GM18907 (cell line): Measurements from ENCODE around the gene SOX21.

Source experiments
- ATAC-seq: cut with Tn5 transposase; IDR thresholded peaks from one replicate; pipeline ENCODE4 v1.9.1; 2021; ENCODE audit warnings: mild to moderate bottlenecking, moderate library complexity; ENCODE audit not compliant: unreplicated experiment

Gene SOX21

DNA sequence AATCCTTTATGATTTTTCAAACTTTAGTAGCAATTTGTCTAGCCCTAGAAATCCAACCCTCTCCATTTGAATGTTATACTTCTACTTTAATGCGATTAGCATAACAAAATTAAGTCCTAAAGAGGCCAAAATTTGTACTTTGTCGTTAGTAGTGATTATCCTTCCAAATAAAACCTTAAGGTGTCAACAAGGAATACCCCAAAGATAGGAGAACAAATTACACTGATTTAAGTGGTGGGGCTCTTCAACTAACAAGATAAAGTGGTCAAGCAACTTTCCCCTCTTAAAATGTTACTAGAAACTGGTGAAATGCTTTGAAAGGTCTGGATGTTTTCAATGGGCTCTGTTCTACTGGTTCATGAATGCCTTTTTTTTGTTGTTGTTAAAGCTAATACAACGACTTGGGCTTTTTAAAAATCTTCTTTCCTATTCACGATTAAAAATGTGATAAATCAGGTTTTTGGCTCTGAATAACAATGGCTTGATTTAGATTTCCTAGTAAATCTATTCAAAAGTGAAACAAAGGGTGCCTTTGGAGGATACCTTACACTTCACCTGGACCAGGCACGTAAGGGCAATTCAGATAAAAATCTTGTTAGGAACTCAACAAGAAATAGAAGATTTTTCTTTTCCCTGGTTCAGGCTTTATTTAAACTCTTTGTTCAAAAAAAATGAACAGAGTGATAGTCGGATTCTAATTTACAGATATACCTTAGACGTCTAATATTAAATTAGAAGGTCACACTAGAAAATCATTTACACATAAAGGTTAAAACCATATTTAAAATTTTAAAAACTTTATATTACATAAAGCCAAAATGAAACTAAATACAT is 3.1 kb downstream of the SOX21 start:
- no peak for ATAC-seq

DNA sequence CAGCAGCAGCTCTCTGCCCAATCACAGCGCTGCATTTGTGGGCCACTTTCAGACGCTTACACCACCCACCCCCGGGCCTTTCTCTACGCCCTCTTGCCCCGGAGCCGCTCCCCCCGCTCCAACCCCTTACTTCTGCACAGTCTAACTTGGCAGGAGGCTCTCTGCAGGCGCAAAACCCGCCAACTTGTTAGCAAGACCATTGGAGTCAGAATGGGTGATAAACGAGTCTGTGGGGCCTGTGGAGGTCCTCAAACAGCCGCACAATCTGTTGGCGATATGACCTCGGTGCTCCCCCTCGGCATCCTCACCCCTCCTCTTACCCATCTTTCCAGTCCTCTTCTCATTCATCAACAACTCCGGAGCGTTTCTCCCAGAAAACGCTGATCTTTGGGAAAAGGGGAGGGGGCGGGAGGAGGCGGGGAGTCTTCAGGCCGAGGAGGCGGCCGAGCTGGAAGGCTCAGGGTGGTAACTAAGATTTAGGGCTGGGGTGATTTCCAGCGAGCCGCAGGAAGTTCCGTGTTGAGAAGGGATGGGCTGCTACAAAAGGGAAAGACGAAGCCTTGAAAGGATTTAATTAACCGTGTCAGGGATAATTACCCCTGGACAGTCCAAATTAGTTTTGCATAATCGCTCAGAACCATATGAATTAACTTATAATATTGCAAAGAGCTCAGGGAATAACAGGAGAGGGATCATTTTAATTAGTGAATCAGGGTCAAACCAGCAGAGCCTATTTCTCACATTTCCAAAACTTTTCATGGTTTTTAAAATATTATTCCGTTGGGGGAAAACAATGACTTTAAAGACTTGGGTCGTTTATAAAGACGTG is 4.1 kb downstream of the SOX21 start:
- no peak for ATAC-seq

DNA sequence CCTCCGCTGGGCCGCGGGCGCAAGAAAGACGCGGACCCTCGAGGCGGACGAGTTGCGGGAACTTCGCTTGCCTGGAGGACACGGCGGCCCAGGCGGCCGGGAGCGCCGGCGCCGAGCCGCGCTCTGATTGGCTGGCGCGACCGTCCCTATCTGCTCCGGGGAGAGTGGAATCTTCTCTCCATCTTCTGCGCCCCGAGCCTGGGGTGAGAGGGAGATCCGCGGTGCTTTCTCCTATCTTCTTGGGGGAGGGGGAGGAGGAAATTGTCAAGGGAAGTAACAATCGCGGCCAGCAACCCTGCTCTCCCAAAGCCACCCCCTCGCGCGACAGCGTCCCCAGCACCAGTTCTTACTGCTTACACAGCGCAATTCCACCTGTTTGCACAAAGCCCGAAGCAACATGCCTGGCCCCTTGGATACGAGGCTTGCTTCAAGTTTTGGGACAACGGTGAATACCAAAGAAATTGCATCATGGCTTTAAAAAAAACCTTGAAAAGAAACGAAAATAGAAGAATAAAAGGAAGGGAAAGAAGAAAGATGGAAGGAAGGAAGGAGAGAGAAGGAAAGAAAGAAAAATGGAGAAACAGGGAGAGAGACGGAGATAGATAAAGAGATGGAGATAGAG is 4.8 kb downstream of the SOX21 start:
- no peak for ATAC-seq

DNA sequence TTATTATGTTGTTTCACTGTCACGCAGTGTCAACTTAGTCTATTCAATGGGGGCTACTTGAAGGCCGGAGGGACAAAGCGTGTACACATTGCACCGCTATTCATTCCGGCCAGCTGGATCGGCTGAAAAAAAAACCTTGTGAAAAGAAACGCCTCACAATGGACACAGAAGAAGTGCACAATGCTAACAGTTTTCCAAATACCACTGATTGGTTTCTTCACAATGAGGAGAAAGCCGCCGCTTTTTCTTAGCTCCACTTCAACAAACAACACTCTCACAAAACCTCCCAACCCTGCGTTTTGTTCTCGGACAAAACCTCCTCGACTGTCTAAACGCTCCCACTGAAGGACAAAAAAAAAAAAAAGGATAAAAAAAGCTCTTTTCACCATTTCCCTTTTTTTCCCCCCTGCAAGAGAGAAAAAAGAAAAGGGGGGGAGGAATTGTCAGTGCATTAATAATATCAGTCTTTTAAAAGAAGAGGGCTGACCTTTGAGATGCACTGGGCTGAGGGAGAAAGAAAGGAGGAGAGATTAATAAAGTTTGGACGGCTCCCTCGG is 5.4 kb downstream of the SOX21 start:
- no peak for ATAC-seq

DNA sequence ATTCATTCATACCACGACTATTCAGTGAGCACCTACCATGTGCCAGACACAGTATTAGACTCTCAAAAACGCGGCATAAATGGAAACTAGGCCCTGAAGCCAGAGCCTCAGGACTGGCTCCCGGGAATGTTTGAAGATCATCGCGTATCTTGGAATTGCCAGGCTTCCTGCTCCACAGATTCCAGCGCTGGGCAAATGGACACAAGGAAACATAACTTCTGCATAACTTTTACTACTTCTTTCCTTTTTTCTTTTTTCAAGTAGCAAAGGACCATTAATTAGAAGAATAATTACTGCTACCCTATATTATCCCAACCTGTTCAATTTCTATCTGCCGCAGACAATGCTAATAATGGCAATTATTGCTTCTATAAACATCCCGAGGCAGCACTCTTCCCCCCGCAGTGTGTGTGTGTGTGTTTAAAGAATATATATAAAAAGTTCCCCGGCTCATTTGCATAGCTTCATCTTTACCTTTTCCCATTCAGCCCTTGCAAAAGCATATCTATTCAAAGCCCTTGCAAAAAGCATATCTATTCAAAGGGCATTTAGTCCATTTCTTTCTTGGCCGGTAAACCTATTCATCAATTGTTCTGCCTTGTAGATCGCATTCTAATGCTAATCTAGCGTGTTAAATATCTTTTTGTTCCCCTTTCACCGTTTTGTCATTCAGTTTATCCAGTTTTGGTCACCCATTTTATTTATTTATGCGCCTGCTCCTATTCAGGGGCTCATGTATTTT is 6.1 kb downstream of the SOX21 start:
- ATAC-seq: no peak

DNA sequence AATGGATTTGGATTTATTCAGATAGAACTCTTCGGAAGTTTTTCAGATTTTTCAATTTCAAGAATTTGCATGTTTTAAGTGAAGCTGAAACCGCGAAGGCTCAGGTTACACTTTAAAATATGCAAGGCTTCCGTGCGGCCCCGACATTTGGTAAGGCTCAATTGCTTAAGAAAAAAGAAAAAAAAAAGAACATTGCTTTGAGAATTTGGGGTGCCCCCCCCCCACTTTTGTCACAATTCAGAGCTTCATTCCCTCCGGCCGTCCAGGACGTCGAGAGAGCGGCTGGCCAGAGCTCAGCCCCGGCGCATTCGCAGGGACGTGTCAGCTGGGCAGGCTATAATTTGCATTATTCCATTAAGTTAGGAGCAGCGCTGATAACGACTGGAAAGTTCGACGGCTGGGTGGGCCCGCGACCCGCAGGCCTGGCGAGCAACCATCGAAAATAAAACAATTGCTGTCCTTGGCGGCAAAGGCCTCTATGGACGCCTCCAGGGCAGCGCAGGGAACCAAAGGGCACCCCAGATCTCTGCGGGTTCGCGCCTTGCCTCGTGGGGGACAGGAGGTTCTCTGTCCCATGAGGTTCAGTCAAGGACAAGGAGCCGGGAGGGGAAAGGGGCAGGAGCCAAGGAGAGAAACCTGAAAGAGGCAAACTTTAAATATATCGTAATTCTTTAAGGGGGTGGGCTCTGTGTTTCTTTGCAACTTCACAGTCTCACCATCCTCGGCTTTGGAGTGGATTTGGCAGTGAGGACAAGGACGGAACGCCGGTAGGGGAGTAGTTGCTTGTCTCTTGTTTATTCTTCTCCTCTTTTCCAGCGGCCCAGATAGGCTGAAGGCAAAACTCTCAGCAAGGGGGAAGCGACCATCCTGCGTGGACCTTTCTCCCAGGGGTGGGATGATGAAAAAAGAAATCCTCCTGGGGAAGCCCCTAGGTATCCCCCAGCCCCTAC is 7.0 kb downstream of the SOX21 start:
- ATAC-seq: no peak

DNA sequence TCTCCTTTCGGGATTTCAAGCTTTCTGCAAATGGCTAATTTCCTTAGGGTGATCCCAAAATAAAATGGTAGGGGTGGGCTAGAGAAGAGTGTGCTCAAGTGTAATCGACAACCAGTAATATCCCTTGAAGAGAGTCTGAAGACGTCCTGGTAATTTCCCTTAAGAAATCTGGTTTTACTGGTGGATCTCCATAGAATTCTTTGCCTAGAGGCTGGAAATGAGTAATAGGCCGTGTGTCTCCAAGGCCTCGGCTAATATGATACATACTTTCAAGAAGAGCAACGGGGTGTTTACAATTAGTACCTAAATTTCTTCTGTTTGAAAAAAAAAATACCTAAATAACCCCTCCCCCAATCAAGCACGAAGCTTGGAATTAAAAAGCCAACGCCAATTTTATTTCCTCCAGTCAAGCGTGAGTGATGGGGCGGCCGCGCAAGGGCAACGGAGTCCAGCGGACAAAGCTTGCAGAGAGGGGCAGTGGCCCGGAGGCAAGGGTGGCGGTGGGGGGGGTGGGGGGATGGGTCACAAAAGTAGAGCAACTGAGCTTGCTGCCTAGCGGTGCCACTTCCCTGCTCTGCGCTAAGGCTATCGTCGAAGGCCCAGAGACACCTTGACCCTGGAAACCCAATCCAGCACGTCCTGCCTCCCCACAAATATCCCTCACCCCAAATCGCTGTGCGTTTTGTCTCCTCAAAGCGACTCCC is 7.8 kb downstream of the SOX21 start:
- no peak for ATAC-seq

DNA sequence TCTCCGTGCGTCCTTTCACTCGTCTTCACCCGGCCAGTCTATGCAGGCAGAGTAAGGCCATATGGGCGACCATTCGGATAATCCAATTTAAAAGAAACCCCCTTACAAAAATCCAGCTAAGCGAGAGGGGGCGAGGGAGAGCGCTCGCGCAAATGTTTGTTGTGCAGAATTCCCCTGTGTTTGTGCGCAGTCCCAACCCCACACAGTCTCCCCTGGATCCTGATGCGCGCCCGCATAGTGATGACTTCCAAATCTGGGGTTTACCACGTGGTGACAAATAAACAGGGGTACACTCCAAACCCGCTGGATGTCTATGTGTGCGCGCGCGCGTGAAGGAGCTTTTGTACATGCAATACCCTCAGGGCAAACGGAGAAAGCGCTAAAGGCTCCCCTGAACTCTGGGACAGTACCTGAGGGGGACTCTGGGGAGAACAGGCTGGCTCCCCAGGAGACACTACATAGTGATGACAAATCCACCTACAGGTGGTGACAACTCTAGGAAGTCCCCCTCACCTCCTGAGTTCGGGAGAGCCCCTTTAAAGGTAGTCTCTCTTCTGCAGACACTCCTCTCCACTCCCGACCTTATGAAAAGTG is 8.5 kb downstream of the SOX21 start:
- ATAC-seq: no peak

DNA sequence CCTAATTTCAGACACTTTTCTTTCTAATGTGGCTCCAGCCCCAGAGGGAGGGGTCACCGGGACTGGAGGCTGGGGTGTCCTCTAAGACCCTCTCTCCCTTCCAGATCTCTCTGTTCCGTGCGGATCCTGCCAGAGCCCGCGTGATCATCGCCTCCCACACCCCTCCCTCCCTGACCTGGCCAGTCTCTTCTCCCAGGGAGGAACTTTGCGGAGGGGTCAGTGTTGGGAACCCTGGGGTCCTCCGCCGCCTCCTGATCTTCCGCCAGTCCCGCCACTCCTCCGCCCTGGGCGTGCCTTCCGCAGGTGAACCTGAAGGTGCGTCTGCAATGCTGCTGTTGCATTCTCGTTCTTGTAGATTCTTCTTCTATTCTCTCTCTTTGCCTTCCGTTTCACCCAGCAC is 9.1 kb downstream of the SOX21 start:
- no peak for ATAC-seq

DNA sequence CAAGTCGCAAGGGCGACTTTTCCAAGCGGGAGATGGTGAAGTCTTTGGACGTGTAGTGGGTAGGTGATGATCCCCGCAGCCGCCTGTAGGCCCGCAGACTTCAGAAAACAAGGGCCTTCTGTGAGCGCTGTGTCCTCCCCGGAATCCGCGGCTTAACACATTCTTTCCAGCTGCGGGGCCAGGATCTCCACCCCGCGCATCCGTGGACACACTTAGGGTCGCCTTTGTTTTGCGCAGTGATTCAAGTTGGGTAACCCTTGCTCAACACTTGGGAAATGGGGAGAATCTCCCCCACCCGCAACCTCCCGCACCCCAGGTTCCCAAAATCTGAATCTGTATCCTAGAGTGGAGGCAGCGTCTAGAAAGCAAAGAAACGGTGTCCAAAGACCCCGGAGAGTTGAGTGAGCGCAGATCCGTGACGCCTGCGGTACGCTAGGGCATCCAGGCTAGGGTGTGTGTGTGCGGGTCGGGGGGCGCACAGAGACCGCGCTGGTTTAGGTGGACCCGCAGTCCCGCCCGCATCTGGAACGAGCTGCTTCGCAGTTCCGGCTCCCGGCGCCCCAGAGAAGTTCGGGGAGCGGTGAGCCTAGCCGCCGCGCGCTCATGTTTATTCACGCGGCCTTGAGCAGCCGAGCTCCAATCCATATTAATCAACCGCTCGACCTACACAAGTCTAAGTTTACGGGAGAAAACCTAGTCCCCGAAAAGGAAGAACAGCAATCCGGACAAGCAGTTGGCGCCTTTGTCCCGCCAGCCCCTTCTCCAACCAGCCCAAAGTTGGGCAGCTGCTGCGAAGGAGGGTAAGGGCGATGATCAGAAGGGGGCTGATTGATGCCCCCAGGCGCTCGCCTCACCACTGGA is 9.9 kb downstream of the SOX21 start:
- no peak for ATAC-seq

DNA sequence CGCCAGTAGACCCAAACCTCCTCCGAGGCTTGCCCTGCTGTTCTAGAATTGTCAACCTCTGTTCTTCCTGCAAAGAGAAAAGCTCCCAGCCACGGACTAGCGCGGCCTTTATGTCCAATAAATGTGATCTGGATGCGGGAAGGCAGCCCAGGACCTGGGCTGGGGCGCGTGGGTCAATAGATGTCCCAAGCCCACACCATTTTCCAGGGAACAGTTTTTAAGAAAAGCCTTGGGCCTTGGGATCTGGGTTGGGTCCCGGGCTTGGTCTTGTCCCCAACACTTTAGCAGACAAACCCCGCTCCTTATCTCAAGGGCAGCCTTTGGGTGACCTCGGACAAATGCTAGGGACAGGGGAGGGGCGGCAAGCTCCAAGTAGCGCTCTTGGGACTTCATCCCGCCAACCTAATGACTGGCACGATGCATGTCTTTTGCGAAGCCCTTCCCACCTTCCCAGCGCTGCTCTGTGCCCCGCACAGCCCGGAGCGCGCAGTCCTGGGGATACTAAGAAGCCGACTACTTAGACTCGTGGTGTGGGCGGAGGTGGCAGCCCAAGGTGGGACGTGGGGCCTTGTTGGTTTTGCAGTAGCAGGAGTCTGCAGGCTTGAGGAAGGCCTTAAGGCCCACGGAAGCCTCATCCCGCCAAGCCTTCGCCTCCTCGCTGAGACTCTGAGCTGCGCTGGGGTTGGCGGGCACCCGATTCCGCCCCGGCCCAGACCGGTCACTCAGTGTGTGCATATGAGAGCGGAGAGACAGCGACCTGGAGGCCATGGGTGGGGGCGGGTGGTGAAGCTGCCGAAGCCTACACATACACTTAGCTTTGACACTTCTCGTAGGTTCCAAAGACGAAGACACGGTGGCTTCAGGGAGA is 10.8 kb downstream of the SOX21 start:
- no peak for ATAC-seq

DNA sequence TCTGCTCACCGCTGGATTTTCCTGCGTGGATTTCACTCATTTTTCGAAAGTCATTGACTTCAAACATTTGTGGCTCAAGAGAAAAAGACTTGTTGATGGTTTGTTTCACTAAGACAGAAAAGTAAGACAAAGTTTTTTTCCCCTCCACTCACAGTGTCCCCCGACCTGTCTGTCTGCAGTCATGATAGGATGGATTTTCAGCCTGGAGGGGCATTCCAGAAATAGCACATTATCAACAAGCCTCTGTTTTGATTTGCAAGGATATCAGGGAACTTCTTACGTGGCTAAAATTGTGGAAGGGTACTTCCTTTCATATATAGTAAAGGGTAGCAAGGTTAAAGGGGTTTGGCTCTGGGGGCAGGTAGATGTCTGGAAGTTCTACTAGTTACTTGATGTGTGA is 11.8 kb downstream of the SOX21 start:
- ATAC-seq: no peak

DNA sequence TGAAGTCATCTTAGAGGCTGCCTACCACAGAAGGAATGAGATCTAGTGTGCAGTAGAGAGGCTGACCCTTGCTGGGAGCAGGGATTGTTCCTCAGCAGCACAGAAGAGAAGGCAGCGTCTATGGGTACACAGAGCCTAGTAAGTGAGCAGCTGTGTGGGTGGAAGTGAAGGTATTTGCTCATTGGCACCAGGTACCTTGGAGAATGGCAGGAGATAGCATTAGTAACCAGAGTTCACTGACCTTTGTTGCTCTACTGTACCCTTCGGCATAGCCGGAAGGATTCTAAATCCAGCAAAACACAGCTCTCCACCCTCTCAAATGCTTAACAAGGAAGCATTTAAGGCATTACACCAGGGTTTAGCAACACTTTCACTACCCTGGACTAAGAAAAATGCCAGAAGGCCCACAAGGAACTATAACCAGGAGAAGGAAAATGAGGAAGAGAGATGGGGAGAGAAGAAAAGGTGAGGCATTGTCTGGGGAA is 12.3 kb downstream of the SOX21 start:
- no peak for ATAC-seq

DNA sequence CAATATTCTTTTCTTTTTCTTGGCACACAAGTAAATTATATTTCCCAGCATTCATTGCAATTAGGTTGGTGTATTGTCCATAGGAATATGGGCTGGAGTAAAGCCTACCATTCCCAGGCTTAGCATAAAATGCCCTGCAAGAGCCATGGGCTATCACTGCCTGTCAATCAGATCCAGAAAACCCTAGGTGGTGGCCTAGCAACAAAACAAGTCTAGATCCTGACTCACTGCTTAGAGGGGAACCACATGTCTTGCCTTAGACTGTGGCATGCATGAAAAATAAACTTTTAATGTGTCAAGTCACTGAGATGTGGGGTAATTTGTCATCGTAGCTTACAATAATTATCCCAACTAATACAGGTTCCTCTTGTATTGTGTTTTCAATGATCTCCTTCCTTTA is 16.2 kb downstream of the SOX21 start:
- ATAC-seq: no peak

DNA sequence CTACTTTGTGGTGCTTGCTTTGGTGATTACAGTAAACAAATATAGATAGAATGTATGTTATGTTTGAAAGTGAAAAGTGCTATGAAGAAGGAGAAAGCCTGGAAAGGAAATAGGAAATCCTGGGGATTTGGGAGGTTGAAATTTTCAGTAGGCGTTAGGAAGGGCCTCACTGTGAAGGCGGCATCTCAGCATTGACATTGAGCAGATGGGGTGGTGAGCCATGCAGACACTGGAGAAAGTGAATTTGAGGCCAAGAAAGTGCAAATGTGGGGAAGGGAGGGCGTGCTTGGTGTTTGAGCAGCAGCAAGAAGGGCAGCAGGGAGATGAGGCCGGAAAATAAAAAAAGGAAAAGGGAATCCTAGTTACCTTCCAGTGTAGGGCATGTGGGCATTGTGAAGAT is 20.3 kb downstream of the SOX21 start:
- no peak for ATAC-seq

DNA sequence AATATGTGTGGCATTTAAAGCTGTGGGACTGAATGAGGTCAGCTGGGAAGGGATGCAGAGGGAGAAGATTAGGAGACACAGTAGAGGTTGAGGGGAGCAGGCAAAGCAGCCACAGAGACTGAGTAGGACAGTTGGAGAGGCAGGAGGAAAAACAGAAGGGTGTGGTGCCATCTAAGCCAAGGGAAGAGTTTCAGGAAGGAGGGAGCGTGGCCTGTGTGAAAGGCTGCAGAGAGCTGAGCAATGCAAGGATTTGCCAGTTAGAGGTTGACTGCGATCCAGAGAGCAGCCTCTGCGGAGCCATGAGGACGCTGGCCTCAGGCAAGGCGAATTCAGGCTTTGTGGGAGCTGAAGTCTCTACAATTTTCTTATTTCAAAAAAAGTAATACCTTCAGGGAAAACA is 28.9 kb downstream of the SOX21 start:
- ATAC-seq: no peak

DNA sequence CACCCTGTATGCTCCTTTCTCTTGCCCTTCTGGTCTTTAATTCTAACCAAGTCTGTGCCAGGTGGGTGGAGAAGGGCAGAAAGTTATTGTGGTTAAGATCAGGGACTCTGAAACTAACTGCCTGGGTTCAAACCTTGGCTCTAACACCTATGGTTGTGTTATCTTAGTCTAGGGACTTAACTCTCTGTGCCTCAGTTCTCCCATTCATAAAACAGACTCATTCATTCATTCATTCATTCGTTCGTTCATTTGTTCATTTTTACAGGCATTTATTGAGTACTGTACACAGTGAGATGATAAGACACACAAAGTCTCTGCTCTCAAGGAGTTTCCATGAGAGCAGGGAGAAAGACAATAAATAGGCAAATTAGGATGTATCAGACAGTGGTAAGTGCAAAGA is 30.1 kb downstream of the SOX21 start:
- no peak for ATAC-seq
